Astrocyte (in vitro differentiated cells and primary cell): ENCODE measurements around the gene CDO1. TPM values are rescaled to one million over a fixed set of nuclear protein-coding genes. Genes with fewer than 3 reads are reported as not detected.

Source experiments
- DNase-seq: peaks from one replicate; pipeline ENCODE4 v3.0.0-alpha.2; 2010; ENCODE audit warnings: low read depth
- FAIRE-seq: peaks from 2 replicates; lab custom pipeline; 2011; peaks lifted over from hg19 to GRCh38; lab: Jason Lieb, UNC
- H2AFZ ChIP-seq: 2 replicates; pipeline ENCODE4 v1.6.0; 2012; ENCODE audit warnings: low read depth, low read length, inconsistent platforms
- H3K27ac ChIP-seq: 2 replicates; pipeline ENCODE4 v1.5.1; 2011; ENCODE audit warnings: low read depth, low read length, inconsistent platforms
- H3K27me3 ChIP-seq: 2 replicates; pipeline ENCODE4 v1.6.0; 2011; ENCODE audit warnings: low read length, inconsistent platforms; ENCODE audit not compliant: insufficient read depth
- H3K36me3 ChIP-seq: 2 replicates; pipeline ENCODE4 v1.5.1; 2011; ENCODE audit warnings: low read length, inconsistent platforms; ENCODE audit not compliant: insufficient read depth
- H3K4me1 ChIP-seq: 2 replicates; pipeline ENCODE4 v1.5.1; 2011; ENCODE audit warnings: low read length, inconsistent platforms; ENCODE audit not compliant: insufficient read depth
- H3K4me2 ChIP-seq: 2 replicates; pipeline ENCODE4 v1.6.0; 2012; ENCODE audit warnings: low read length, inconsistent platforms
- H3K4me3 ChIP-seq: 2 replicates; pipeline ENCODE4 v1.5.1; 2011; ENCODE audit warnings: low read depth, mild to moderate bottlenecking, low read length, inconsistent platforms; ENCODE audit not compliant: insufficient read depth
- H3K79me2 ChIP-seq: 2 replicates; pipeline ENCODE4 v1.6.0; 2012; ENCODE audit warnings: mild to moderate bottlenecking, low read length, inconsistent platforms; ENCODE audit not compliant: insufficient read depth
- H3K9ac ChIP-seq: 2 replicates; pipeline ENCODE4 v1.6.0; 2012; ENCODE audit warnings: mild to moderate bottlenecking, low read length, inconsistent platforms
- H3K9me3 ChIP-seq: 2 replicates; pipeline ENCODE4 v1.5.1; 2012; ENCODE audit warnings: low read depth, mild to moderate bottlenecking, low read length, inconsistent platforms; ENCODE audit not compliant: insufficient read depth
- H4K20me1 ChIP-seq: 2 replicates; pipeline ENCODE4 v1.6.0; 2012; ENCODE audit warnings: low read length, inconsistent platforms; ENCODE audit not compliant: insufficient read depth
- H3K27ac Mint-ChIP-seq: one replicate; pipeline ENCODE4 v1.8.0; 2021; ENCODE audit warnings: mild to moderate bottlenecking, mixed read lengths; ENCODE audit not compliant: unreplicated experiment
- H3K27me3 Mint-ChIP-seq: one replicate; pipeline ENCODE4 v1.8.0; 2021; ENCODE audit warnings: low read depth, mixed read lengths; ENCODE audit not compliant: unreplicated experiment
- H3K36me3 Mint-ChIP-seq: one replicate; pipeline ENCODE4 v1.8.0; 2021; ENCODE audit warnings: low read depth, mixed read lengths; ENCODE audit not compliant: unreplicated experiment
- H3K4me1 Mint-ChIP-seq: one replicate; pipeline ENCODE4 v1.8.0; 2021; ENCODE audit warnings: low read depth, mixed read lengths; ENCODE audit not compliant: unreplicated experiment
- H3K4me3 Mint-ChIP-seq: one replicate; pipeline ENCODE4 v1.8.0; 2021; ENCODE audit warnings: mild to moderate bottlenecking, moderate library complexity, mixed read lengths; ENCODE audit not compliant: unreplicated experiment
- H3K9me3 Mint-ChIP-seq: one replicate; pipeline ENCODE4 v1.8.0; 2021; ENCODE audit warnings: mild to moderate bottlenecking, mixed read lengths; ENCODE audit not compliant: unreplicated experiment
- CTCF ChIP-seq: IDR thresholded peaks from 2 replicates; pipeline ENCODE4 v1.5.1; 2011; ENCODE audit warnings: low read depth, mild to moderate bottlenecking, inconsistent platforms, low read length, moderate library complexity; ENCODE audit not compliant: insufficient read depth
- EZH2 ChIP-seq: IDR thresholded peaks from 2 replicates; pipeline ENCODE4 v1.6.1; 2012; ENCODE audit warnings: mild to moderate bottlenecking, low read length, inconsistent platforms; ENCODE audit not compliant: insufficient read depth
- total RNA-seq: library from RNA; stranded (reverse); gene quantifications from 2 replicates; pipeline ENCODE4 v1.2.1, GENCODE V29; 2021

Gene CDO1
- total RNA-seq, 1 donor from 2014 or later = 6.1 TPM

- Histone ChIP-seq H3K4me2 (peak overlapping the region; percentile 8), H2AFZ (no peak overlapping the region), H3K27me3 (no peaks in the 10 kb centered on the region), H4K20me1 (peaks cover 71% of the 10 kb centered on the region), H3K79me2 (peaks cover 95% of the 10 kb centered on the region), H3K9ac (no peak overlapping the region), H3K9me3 (no peaks in the 10 kb centered on the region), H3K36me3 (no peaks in the 10 kb centered on the region), H3K4me3 (no peak overlapping the region), H3K27ac (no peak overlapping the region), H3K4me1 (no peaks in the 10 kb centered on the region)
- H3K36me3 Mint-ChIP-seq = peaks cover 7% of the 10 kb centered on the region
- no peak overlapping the region for H3K27ac Mint-ChIP-seq
- H3K4me3 Mint-ChIP-seq = no peak overlapping the region
- DNase-seq (no peak), FAIRE-seq (no peak)
- H3K27me3 Mint-ChIP-seq = no peaks in the 10 kb centered on the region
- TF ChIP-seq EZH2 (no peak), CTCF (no peak)
- H3K4me1 Mint-ChIP-seq = peaks cover 15% of the 10 kb centered on the region
- H3K9me3 Mint-ChIP-seq = no peaks in the 10 kb centered on the region
These were observed 41.9 kb upstream of the CDO1 start for GRCh38 chr5:115858396-115858795.

GRCh38 chr5:115857626-115858349 lies 41.3 kb upstream of the CDO1 start:
- FAIRE-seq (no peak), DNase-seq (no peak)
- H3K27me3 ChIP-seq = no peaks in the 10 kb centered on the region
- no peaks in the 10 kb centered on the region for H3K9me3 ChIP-seq
- H3K4me1 Mint-ChIP-seq = peaks cover 15% of the 10 kb centered on the region
- H3K27ac Mint-ChIP-seq = no peak overlapping the region
- no peak overlapping the region for H3K4me3 ChIP-seq
- H3K27me3 Mint-ChIP-seq = no peaks in the 10 kb centered on the region
- no peak overlapping the region for H3K9ac ChIP-seq
- peaks cover 8% of the 10 kb centered on the region for H3K36me3 Mint-ChIP-seq
- H3K9me3 Mint-ChIP-seq = no peaks in the 10 kb centered on the region
- peaks cover 74% of the 10 kb centered on the region for H4K20me1 ChIP-seq
- H2AFZ ChIP-seq = no peak overlapping the region
- H3K79me2 ChIP-seq = peaks cover 99% of the 10 kb centered on the region
- H3K4me3 Mint-ChIP-seq = no peak overlapping the region
- TF ChIP-seq CTCF = no peak
- TF ChIP-seq EZH2 = no peak
- H3K27ac ChIP-seq = no peak overlapping the region
- peak overlapping the region; percentile 8 for H3K4me2 ChIP-seq
- H3K36me3 ChIP-seq = no peaks in the 10 kb centered on the region
- H3K4me1 ChIP-seq = no peaks in the 10 kb centered on the region

- no peak overlapping the region for H3K27ac Mint-ChIP-seq
- H3K4me3 Mint-ChIP-seq = no peak overlapping the region
- no peak overlapping the region for H2AFZ ChIP-seq
- H3K27me3 Mint-ChIP-seq = no peaks in the 10 kb centered on the region
- no peaks in the 10 kb centered on the region for H3K4me1 ChIP-seq
- H3K4me1 Mint-ChIP-seq = peaks cover 15% of the 10 kb centered on the region
- peaks cover 8% of the 10 kb centered on the region for H3K36me3 Mint-ChIP-seq
- no peaks in the 10 kb centered on the region for H3K27me3 ChIP-seq
- TF ChIP-seq CTCF = no peak
- no peak for TF ChIP-seq EZH2
- H3K9ac ChIP-seq = no peak overlapping the region
- no peak overlapping the region for H3K4me3 ChIP-seq
- peak overlapping the region; percentile 8 for H3K4me2 ChIP-seq
- H3K9me3 Mint-ChIP-seq = no peaks in the 10 kb centered on the region
- H3K27ac ChIP-seq = no peak overlapping the region
- H4K20me1 ChIP-seq = peaks cover 69% of the 10 kb centered on the region
- peaks cover 99% of the 10 kb centered on the region for H3K79me2 ChIP-seq
- no peak for DNase-seq
- FAIRE-seq = no peak
- H3K36me3 ChIP-seq = no peaks in the 10 kb centered on the region
- H3K9me3 ChIP-seq = no peaks in the 10 kb centered on the region
These were observed 40.6 kb upstream of the CDO1 start for GRCh38 chr5:115857057-115857479.
